Astrocyte of the spinal cord (primary cell): ENCODE results near the gene RPL28.
A peak's percentile ranks its signal among the peaks of the same experiment; 100 is the strongest.

Experiments
- DNase-seq: peaks from one replicate; pipeline ENCODE4 v3.0.0; 2011; ENCODE audit warnings: low read depth, low spot score
- H3K4me3 ChIP-seq: 2 replicates; pipeline ENCODE4 v1.5.1; 2011; ENCODE audit warnings: low read depth, mild to moderate bottlenecking, low read length, moderate library complexity
- CTCF ChIP-seq: IDR thresholded peaks from 2 replicates; pipeline ENCODE4 v1.5.1; 2012; ENCODE audit warnings: low read depth, mild to moderate bottlenecking, low read length, inconsistent platforms
- in situ Hi-C: cut with HindIII; loops from 2 replicates; pipeline ENCODE4 v1.10.0; 2017; ENCODE audit warnings: low sequenced_read_pairs

RPL28 gene

GRCh38 chr19:55432241-55432959 is 46.7 kb downstream of the RPL28 start:
- DNase-seq = no peak
- H3K4me3 ChIP-seq = no peak overlapping the region
- TF ChIP-seq CTCF = no peak
- in situ Hi-C loops = no loop called here

GRCh38 chr19:55433292-55433691 is 47.6 kb downstream of the RPL28 start:
- in situ Hi-C loops = no loop called here
- DNase-seq = no peak
- TF ChIP-seq CTCF = no peak
- H3K4me3 ChIP-seq = no peak overlapping the region

GRCh38 chr19:55434356-55434919 is 48.7 kb downstream of the RPL28 start:
- no peak overlapping the region for H3K4me3 ChIP-seq
- in situ Hi-C loops = no loop called here
- TF ChIP-seq CTCF = no peak
- DNase-seq = no peak

- DNase-seq = no peak
- no peak for TF ChIP-seq CTCF
- in situ Hi-C loops = no loop called here
- H3K4me3 ChIP-seq = no peak overlapping the region
Observed at GRCh38 chr19:55435020-55435419, 49.3 kb downstream of the RPL28 start.

GRCh38 chr19:55436847-55437246 is 51.1 kb downstream of the RPL28 start:
- TF ChIP-seq CTCF = no peak
- no peak for DNase-seq
- in situ Hi-C loops = no loop called here
- no peak overlapping the region for H3K4me3 ChIP-seq

- no peak overlapping the region for H3K4me3 ChIP-seq
- in situ Hi-C loops = no loop called here
- no peak for TF ChIP-seq CTCF
- peak; percentile 68 for DNase-seq
Observed at GRCh38 chr19:55437410-55437809, 51.7 kb downstream of the RPL28 start.
